Ascending aorta (tissue), 2 donors: ENCODE measurements around the gene LRRC27. TPM values are rescaled to one million over a fixed set of nuclear protein-coding genes. Genes with fewer than 3 reads are reported as not detected.

Experiments used
- DNase-seq, 2 donors: peaks; one replicate each; pipeline ENCODE4 v3.0.0-alpha.2; 2019; ENCODE audit warnings: low spot score in 2 of 2
- H3K27ac ChIP-seq, 2 donors: fragments of 200-600 bp; sonication (generic); one replicate each; pipeline ENCODE4 v1.5.1; 2016 to 2017; ENCODE audit warnings: mild to moderate bottlenecking in 1 of 2
- H3K27me3 ChIP-seq: fragments of 200-600 bp; sonication (generic); one replicate; pipeline ENCODE4 v1.5.1; 2017
- H3K36me3 ChIP-seq, 2 donors: fragments of 200-600 bp; sonication (generic); one replicate each; pipeline ENCODE4 v1.5.1; 2016
- H3K4me1 ChIP-seq, 2 donors: fragments of 200-600 bp; sonication (generic); one replicate each; pipeline ENCODE4 v1.5.1; 2016 to 2017; ENCODE audit warnings: mild to moderate bottlenecking in 1 of 2
- H3K4me3 ChIP-seq, 2 donors: fragments of 200-600 bp; sonication (generic); one replicate each; pipeline ENCODE4 v1.5.1; 2016 to 2017; ENCODE audit warnings: mild to moderate bottlenecking in 1 of 2
- H3K9me3 ChIP-seq, 2 donors: fragments of 200-600 bp; sonication (generic); one replicate each; pipeline ENCODE4 v1.5.1; 2016
- CTCF ChIP-seq, 3 experiments: fragments of 200-600 bp in 2 of 3; fragments of 450-650 bp in 1 of 3; sonication (generic) in 2 of 3; IDR thresholded peaks; one replicate each; pipeline ENCODE4 v1.5.1; 2016 to 2019; ENCODE audit warnings: antibody characterized with exemption in 3 of 3, mild to moderate bottlenecking in 1 of 3, moderate library complexity in 1 of 3
- intact Hi-C: fragments of 100-400 bp; cut with DNase I; formaldehyde crosslinking; loops from one replicate; pipeline ENCODE4 v1.15.1; 2023
- total RNA-seq: library from RNA; depleted of rRNA; stranded (reverse); fragments of >200 nt; gene quantifications from one replicate; pipeline ENCODE4 v1.1.0, GENCODE V29; 2016

LRRC27 gene
- total RNA-seq, 1 donor from 2014 or later: 2.0 TPM

GRCh38 chr10:132305654-132306342 is 26.2 kb upstream of the LRRC27 start:
- peaks cover 6 to 8% of the 10 kb centered on the region in 2 donors for H3K4me1 ChIP-seq
- TF ChIP-seq CTCF (IDR thresholded peaks at IDR 0.05): no peak
- intact Hi-C loops: loop anchor here (2.0 to 10.0 kb wide), 7 partner anchors 47 to 1069 kb away; partner anchors contain the start of genes BNIP3, ECHS1, PAOX and TUBGCP2
- no peaks in the 10 kb centered on the region for H3K36me3 ChIP-seq
- H3K27me3 ChIP-seq: no peaks in the 10 kb centered on the region
- H3K9me3 ChIP-seq: no peaks in the 10 kb centered on the region
- no peak overlapping the region for H3K4me3 ChIP-seq
- no peak overlapping the region for H3K27ac ChIP-seq
- peak in 1 of 2 donors; percentile 56 for DNase-seq

GRCh38 chr10:132306343-132306685 is 25.7 kb upstream of the LRRC27 start:
- no peak for TF ChIP-seq CTCF (IDR thresholded peaks at IDR 0.05)
- intact Hi-C loops: loop anchor here (2.0 to 10.0 kb wide), 7 partner anchors 46 to 1068 kb away; partner anchors contain the start of genes BNIP3, ECHS1, PAOX and TUBGCP2
- H3K9me3 ChIP-seq: no peaks in the 10 kb centered on the region
- H3K4me1 ChIP-seq: peaks cover 6 to 8% of the 10 kb centered on the region in 2 donors
- no peaks in the 10 kb centered on the region for H3K36me3 ChIP-seq
- H3K4me3 ChIP-seq: no peak overlapping the region
- no peak overlapping the region for H3K27ac ChIP-seq
- DNase-seq: peak in 1 of 2 donors; percentile 44
- no peaks in the 10 kb centered on the region for H3K27me3 ChIP-seq

GRCh38 chr10:132306864-132307751 is 24.9 kb upstream of the LRRC27 start:
- Histone ChIP-seq H3K36me3 (no peaks in the 10 kb centered on the region), H3K4me1 (peaks cover 6 to 8% of the 10 kb centered on the region in 2 donors), H3K27me3 (no peaks in the 10 kb centered on the region), H3K9me3 (no peaks in the 10 kb centered on the region), H3K4me3 (peak overlapping the region; percentile 70 to 97), H3K27ac (no peak overlapping the region)
- peak in 1 of 2 donors; percentile 70 for DNase-seq
- no peak for TF ChIP-seq CTCF (IDR thresholded peaks at IDR 0.05)
- intact Hi-C loops: loop anchor here (2.0 to 10.0 kb wide), 7 partner anchors 45 to 1068 kb away; partner anchors contain the start of genes BNIP3, ECHS1, PAOX and TUBGCP2

GRCh38 chr10:132307823-132308586 is 24.0 kb upstream of the LRRC27 start, which contains the start of gene STK32C:
STK32C (minus strand) TSS chr10:132307950; CDS start chr10:132307833, 117 bp downstream.
- H3K27ac ChIP-seq: peak within 1 kb of the TSS; percentile 66 to 81
- intact Hi-C loops: loop anchor here (1.0 to 10.0 kb wide), 9 partner anchors 23 to 1067 kb away; partner anchors contain the start of genes BNIP3, ECHS1, PAOX and TUBGCP2

More at GRCh38 chr10:132307823-132308586, 24.0 kb upstream of the LRRC27 start, which contains the start of gene STK32C:
- H3K9me3 ChIP-seq: no peaks in the 10 kb centered on the region
- H3K4me3 ChIP-seq: peak within 1 kb of the TSS; percentile 70 to 97
- H3K4me1 ChIP-seq: peaks cover 6 to 8% of the 10 kb centered on the region in 2 donors
- TF ChIP-seq CTCF (IDR thresholded peaks at IDR 0.05): no peak
- DNase-seq: peak; percentile 50 to 93
- no peaks in the 10 kb centered on the region for H3K27me3 ChIP-seq
- H3K36me3 ChIP-seq: no peaks in the 10 kb centered on the region
